CD4-positive, alpha-beta T cell treated with Interleukin-17A for 1 hour (primary cell): ENCODE data around the gene NLGN1.
"Not testable (repeated sequence)": the region's sequence is repeated elsewhere in the genome, so short reads cannot be mapped to it uniquely, and the experiment has no call there.

ENCODE experiments used
- DNase-seq: peaks from one replicate; pipeline ENCODE4 v3.0.0-alpha.2; 2020

The NLGN1 gene

DNA sequence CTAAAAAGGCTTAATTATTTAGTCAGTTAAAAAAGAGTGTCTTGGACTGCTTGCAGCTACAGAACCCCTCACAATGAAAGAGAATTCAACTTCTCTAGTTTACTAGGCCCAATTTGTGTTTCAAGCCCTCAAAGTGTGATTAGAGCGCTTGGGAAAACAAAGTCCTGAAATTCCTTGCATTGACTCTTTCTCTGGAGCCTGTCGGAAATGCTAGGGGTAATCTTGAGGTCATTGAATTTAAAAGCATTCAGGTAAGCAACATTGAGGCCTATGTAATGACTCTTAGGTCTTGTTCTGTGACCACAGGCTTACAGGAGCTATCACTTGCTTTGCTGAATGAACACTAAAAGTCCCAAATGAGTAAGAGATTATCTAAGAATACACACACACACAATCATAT is 186.0 kb downstream of the NLGN1 start:
- no peak for DNase-seq

DNA sequence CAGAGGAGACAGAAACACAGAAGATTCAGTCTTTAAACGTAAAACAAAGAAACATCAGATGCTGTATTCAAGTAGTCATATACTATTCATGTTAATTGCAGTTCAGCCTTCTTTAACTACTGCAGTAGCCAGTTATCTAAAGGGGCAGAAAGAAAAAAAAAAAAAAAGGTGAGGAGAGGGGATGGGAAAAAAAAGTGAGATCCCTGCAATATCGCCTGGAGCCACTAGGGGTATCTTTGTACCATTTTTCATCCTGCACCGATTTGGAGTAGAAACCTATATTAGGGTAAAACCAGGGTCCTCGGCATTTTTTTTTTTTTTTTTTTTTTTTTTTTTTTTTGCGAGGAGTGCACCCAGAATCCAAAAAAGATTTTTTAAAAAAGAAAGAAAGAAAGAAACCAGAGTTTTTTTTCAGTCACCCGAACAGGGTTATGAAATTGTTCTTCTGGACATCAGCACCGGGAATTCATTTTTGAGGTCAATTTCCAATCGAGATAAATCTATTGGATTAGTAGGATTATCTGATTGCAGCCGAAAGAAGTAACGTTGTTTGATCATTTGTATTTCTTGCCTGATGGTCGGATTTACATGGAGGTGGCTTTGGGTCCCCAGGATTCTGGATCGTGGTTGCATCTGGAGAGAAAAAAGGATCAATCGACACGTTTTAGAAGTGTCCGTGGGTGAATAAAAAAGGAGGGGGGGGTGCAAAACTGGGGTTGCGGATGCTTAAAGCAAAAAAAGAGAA is 186.7 kb downstream of the NLGN1 start:
- DNase-seq: no peak

DNA sequence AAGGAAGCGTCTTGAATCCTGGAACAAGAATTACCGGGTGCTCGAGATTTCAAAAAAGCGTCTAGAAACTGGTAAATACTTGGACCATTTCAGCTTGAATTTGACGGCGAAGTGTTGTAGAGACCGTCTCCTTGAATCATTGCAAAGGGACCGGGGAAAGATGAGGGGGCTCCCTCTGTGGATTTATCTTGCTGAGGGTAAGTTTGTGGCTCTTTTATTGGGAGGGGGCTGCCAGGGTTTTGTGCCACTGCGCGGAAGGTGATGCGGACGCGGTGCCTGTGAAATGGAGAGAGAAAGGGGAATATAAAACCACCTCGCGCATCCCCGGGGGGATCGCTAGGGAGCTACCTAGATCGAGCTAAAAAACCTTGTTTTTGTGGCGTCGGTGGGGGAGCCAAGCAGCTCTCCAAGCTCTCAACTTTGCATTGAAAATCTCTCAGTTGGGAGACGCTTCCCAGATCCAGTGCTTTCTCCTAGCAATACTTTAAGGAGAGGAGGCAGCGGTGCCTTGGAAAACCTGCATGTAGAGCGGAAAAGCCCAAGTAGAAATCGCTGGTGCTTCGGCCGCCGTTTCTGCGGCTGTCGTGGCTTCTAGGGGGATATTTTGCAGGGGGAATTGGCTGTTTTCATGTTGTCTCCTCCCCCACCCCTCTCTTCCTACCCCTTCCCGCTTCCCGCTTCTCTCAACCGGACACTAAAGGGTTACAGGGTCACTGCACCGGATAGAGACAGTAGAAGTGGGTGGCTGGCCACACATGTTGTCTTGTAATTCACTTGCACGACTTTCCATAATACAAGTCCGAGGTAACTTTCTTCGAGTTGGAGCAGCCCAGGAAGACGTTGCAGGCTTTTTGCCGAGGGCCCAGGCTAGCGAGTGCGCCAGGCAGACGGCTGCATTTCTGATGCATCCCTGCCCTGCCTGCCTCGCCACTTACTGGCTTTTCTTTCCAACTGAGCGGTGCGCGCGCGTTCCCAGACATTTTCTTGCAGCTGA is 187.6 kb downstream of the NLGN1 start:
- no peak for DNase-seq

DNA sequence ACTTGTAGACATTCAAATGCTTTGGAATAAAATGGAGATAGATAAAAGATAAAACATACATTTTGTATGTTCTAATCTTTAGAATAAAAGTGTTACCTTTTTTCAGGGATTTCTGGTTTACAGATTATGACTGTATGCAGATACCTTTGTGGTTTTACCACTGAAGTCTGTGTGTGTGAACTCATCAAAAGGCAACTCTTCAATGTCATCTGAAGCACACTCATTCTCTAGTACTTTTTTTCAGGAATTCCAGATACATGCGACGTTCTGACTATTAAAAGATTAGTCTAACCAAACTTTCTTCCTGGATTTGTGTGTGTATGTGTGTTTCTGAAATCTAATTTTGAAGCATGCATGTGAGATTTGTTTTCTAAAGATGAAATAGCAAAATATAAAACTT is 188.6 kb downstream of the NLGN1 start:
- DNase-seq: no peak

DNA sequence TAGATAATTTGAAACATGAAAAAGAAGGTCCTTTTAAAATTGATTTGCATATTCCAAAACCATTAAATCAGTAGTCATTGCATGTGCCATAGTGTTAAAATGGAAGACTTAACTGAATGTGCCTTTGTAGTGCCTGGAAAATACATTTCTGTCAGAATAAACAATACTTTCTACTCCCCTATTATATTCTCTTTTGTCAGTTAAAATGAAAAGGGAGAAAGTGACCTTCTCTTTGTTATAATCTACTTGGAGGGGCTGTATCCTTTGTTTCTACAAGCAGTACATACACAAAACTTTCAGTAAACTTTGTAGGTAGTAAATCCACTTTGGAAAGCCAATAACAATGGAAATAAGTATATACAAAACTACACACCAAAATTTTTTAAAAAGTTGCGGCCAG is 189.5 kb downstream of the NLGN1 start:
- DNase-seq: no peak

DNA sequence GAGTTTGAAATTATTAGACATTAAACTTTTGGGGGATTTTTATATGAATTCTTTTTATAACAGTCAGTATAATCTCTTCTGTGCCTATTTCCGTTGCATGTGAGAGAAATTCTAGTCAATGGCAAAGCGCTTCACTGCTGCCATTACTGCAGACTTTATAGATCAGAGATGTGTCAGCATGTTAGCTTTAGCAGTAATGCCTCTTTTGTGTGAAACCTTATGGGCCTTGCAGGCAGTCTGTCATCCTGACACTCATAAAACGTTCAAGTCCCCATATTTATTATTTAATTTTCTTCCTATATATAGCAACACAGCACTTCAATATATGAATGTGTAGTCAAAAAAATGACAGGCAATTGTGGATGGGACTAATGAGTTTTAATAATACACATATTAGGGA is 191.0 kb downstream of the NLGN1 start:
- DNase-seq: no peak

DNA sequence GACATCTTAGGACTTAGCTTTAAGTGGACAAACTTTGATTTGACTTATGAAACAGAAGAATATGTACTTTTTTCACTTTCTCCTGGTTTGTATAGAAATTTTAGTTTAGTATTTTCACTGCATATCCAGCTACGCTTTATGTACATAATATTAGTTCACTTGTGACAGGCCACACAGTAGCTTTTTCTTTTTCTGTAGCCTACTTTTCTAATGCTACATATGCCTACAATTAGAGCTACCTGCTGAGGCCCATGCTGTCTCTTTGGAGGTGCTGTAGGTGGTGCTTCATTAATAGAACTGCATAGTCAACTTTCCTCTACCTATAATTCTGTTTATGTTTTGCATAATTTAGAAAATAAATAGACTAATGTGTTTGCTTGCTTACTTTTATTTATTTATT is 191.6 kb downstream of the NLGN1 start:
- DNase-seq: no peak

DNA sequence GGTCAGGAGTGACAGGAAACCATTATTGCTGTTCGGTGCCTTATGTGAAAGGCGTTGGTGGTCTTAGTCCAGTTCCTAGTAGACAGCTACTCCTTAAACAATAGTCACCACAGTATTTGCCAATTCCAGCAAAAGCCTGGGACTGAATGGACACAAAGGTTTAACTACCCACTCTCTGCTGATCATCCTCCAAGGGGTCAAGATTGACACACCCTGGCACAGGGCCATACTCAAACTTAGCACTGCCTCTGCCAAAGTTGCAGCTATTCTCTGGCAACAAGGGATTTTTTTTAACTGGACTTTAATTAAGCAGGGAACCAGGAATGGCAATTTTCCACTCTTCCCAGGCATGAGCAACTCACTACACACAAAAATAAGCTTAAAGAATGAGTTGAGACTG is 193.9 kb downstream of the NLGN1 start:
- no peak for DNase-seq

DNA sequence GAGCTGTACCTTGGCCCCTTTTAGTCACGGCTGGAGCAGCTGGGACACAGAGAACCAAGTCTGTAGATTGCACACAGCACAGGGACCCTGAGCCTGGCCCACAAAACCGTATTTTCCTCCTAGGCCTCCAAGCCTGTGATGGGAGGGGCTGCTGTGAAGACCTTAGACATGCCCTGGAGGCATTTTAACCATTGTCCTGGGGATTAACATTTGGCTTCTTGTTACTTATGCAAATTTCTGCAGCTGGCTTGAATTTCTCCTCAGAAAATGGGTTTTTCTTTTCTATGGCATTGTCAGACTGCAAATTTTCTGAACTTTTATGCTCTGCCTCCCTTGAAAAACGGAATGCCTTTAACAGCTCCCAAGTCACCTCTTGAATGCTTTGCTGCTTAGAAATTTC is 197.3 kb downstream of the NLGN1 start:
- not testable (repeated sequence) for DNase-seq

DNA sequence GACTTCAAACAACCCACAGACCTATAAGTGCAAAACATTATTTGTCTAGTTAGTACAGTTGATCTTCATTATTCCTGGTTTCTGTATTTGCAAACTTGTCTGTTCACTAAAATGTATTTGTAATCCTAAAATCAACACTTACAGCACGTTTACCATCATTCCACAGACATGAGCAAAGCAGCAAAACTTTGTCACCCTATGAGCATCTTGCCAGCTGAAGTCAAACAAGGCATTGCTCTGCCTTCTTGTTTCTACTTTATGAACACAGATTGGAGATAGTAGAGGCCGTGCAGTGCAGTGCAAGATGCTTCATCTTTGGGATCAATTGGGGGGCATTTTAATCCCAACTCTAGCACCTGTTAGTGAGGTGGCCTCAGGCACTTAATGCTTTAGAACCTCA is 202.1 kb downstream of the NLGN1 start:
- DNase-seq: no peak

DNA sequence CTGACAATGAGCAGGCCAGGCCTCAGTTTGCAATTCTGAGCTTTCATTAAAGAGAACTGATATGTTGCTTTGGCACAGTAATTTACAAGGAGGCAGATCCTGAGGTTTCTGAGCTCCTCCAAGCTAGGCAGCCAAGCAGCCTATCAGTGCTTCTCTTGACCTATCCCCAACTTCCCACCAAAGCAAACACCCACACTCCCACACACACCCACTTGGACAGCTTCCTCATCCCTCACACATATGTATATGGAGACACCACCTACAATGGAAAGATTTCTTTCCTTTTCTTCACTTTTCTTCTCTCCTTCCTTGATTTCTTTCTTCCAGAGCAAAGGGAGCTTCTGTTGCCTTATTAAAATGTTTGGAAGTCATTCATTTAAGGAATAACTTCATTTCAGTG is 217.0 kb downstream of the NLGN1 start:
- DNase-seq: no peak

DNA sequence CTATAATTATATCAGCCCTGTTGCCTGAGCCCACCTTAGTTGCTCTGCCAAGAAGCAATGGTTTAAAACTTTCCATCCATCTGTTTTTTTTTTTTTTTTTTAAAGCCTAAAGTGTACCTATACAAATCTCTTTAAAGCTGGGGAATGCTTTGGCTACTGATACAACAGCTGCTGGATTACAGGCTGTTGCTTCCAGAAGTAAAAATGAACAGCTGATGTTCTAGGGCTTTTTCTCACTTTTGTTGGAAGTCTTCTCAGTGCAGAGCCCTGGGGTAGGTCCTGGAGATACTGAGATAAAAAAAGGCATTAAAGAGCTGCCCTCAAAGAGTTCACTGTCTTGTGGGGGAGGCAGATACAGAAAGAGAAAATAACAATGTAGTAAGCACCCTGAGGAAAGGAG is 218.1 kb downstream of the NLGN1 start:
- DNase-seq: no peak

DNA sequence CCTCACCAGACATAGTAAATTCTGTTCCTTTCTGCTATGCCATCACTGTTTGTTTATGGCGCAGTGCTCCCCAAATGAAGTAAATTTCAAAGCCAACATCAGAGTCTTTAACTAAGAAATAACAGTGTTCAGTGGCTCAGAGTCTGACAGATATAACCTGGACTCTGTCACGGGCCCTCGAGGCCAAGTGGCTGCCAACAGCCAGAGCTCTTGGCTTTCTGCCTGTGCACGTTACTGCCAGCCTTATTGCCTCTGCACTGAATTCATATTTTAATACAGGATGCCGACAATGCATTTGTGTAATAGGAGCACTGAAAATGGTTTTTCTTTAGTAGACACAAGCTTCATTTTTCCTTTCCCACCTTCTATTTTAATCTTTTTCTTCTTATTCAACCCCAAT is 219.9 kb downstream of the NLGN1 start:
- DNase-seq: no peak

DNA sequence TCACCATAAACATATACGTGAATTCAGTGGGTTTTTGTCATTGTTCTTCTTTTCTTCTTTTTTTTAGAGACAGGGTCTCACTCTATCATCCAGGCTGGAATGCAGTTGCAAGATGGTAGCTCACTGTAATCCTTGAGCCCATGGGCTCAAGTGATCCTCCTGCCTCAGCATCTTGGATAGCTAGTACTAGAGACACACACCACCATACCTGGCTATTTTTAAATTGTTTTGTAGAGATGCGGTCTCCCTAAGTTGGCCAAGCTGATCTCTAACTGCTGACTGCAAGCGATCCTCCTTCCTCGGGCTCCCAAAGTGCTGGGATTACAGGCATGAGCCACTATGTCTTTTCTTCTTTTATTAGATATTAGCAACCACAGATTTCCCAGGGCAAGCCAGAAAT is 220.6 kb downstream of the NLGN1 start:
- DNase-seq: no peak

DNA sequence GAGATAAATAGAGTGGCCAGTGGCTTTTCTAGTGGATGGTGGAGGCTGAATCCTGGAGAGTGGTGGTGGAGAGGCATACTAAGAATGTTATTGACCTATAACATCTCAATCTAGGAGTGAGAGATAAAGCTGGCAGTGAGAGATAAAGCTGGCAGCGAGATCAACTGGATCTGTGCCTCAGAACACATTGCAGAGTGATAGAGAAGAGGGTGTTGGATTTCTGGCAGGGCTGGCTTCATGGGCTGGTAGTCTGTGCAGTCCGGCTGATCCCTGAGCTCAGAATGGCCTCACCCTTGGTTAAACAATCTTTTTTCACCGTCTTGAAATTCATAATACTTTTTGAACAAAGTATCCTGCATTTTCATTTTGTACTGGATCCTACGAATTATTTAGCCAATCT is 221.2 kb downstream of the NLGN1 start:
- no peak for DNase-seq

DNA sequence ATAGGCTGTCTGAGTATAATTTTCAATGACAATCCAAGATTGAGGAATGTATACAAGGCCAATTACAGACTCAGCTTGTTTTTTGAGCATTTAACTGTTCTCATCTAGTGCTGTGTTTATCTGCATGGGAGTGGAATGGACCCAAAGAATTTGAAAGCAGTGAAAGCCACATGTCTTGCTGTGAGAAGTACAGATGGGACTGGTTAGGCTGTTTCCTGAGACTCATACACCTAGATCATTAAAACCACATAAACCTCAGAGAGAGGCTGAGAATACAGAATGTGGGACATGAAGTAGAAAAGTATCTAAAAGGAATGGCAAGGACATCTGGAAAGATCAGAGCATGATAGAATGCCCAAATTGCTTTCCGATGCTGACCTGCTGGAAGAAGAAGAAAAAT is 224.6 kb downstream of the NLGN1 start:
- DNase-seq: no peak

DNA sequence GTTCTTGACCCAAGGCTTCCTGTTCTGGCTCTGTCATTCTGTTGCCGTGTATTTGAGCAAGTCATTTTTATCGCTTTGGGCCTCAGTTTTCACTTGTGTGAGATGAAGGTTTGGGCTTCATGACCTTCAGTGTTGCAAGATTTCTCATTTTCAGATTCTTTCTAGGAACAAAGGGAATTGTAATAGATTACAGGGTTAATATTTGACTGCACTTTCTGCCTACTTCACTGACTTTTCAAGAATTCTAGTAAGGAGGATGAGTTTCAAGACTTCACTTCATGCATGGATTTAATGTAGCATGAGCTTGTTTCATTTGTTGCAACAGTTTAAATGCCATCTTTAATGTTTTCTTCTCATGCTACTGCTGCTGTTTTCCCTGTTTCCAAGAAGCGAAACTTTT is 226.5 kb downstream of the NLGN1 start:
- DNase-seq: no peak

DNA sequence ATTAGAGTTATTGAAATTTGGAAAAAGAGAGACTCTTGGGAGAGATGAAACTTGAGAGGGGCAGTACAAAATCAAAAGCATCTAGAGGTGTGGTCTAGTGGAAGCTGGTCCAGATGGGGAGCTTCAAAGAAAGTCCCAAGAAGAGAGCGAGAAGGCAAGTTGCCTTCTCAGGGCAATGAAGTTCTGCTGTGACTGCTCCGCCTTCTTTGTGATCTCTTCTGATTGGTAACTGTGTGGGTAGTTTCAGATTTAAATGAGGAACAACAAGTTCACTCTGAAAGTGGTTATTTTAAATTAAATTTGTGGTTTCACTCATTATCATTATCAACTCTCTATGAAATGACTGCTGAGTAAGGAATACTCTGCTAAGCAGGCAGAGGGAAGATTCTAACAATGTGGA is 233.3 kb downstream of the NLGN1 start:
- DNase-seq: no peak

DNA sequence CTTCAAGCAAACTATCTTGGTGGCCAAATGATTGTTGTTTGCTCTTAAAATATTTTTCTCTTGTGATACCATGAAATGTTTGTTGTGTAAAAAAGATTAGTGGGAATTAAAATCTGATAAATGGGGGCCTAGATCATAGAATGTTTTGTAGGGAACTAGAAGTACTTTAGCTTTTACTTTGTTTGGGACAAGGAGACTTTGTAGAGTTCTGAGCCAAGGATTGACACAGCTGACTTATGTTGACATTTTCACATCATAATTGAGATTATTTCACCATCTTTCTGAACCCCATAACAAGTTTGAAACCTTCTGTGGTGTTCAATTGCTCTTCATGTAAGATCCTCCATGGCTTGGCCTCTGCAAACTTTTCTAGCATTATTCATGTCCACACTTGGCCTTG is 235.4 kb downstream of the NLGN1 start:
- no peak for DNase-seq

DNA sequence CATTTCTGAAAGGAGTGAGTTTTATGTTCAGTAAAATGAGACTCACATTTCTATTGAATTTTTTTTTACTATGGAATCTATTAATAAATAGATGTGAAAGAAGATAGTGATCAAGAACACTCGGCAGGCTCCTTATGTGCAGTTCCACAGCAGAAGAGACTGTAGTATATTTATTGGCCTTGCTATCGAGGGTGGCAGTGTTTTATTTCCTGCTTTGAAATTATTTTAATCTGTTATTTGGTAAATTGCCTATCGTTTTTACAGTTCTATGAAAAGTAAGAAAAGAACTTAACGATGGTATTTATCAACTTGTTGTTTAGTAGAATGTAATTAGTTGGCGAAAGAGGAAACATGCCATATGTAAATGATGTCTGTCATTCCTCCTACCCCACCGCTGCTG is 238.3 kb downstream of the NLGN1 start:
- DNase-seq: no peak

DNA sequence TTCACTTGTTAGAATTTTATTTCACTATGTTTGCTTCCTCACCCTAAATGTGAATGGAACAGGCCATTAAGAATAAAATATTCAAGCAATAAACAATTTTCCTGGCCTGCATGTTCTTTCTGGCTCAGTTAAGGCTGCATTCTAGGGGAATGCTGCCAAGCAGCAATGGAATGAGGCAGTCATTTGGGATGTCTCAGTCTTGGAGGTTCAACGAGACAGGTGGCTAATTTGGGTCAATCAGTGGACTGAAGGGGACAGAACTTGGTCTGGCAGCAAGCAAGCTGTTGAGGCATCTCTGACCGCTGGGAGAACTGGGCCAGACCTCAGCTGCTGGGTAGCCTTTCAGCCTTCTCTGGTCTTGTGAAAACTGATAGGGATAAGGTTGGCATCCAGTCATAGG is 241.6 kb downstream of the NLGN1 start:
- no peak for DNase-seq

DNA sequence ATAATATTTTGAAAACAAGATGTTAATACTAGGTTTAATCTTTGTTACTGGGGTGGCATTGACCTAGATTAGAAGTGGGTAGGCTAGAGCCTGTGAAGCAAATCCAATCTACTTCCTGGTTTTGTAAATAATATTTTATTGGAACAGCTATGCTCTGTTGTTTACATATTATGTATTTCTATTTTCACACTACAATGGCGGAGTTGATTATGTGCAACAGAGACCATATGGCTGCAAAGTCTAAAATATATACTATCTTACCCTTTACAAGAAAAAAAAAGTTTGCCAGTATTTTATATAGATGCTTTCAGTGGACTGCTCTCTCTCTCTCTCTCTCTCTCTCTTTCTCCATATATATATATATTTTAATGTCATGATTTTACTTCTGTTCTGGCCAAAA is 244.2 kb downstream of the NLGN1 start:
- DNase-seq: no peak

DNA sequence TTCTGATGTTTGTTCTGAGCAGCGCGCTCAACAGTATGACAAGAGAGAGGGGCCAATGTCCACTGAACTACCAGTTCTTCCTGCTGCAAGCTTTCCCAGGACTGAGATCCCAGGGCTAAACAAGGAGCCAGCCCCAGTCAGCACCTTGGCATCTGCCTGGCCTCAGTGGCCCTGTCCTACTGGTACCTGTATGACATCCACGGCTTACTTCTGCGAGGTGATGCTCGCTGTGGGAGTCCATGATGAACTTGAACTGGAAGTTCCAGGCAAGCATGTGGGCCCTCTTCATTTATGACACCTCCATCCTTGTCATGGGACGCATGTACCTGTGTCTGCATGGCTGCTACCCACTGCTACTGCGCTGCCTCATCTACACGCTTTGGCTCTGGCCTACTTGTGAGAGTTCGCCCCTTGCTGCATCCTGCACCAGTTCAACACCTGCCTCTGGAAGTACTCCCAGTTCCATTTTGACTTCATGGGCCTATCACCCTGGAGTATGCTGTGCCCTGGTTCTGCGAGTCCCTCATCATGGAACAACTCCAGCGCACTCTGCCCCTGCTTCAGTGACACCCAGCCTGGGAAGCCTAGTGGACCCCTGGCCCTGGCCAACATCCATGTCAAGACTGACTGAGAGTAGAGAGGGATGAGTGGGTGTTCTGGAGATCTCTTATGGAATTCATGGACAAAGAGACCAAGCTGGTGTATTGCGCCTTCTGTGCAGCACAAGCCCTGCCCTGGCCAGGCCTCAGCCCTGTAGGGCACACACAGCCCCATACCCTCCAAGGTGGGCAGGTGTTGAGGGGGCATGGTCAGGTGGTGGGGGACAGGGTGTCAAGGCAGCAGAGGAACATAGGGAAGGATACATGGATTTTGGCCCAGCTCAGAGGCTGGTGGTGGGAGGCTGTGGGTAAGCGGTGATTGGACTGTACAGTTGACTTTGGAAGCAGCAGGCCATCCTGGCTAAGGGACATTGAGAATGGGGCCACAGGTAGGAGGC is 246.8 kb downstream of the NLGN1 start:
- DNase-seq: no peak
